K562 (cell line): ENCODE measurements around the gene NKX1-2. TPM values are rescaled to one million over a fixed set of nuclear protein-coding genes. Genes with fewer than 3 reads are reported as not detected.
A peak's percentile ranks its signal among the peaks of the same experiment; 100 is the strongest.

Experiments used
- ATAC-seq: fragments of 200-7000 bp; cut with Tn5 transposase; 3 replicates; pipeline ENCODE4 v1.9.1; 2020; ENCODE audit warnings: moderate library complexity
- BruUV-seq: library from RNA; stranded (reverse); fragments of 400-500 nt; replicated peaks from 2 replicates; lab custom pipeline; 2021; lab: Mats Ljungman, UMichigan
- CTCF ChIA-PET: fragments of 300-600 bp; formaldehyde crosslinking; extraction: SDS; loops from one replicate; lab custom pipeline; 2021; ENCODE audit warnings: low intra/inter-chr PET ratio; lab: Yijun Ruan, JAX
- POLR2A ChIA-PET: fragments of 300-600, 350-650 bp; sonication (Branson Sonifier 250); formaldehyde crosslinking; extraction: SDS; loops from one replicate; lab custom pipeline; 2021; ENCODE audit warnings: antibody characterized with exemption, inconsistent platforms; lab: Yijun Ruan, JAX
- DNase-seq, 4 experiments: peaks; one replicate each; pipeline versions ENCODE4 v3.0.0 to v3.0.0-alpha.2; 2011 to 2018; ENCODE audit warnings: low spot score in 3 of 4, mixed read lengths in 3 of 4; ENCODE audit errors: extremely low read depth in 1 of 4
- FAIRE-seq: peaks from 2 replicates; lab custom pipeline; 2011; peaks lifted over from hg19 to GRCh38; lab: Jason Lieb, UNC
- H2AFZ ChIP-seq: 2 replicates; pipeline ENCODE4 v1.6.0; 2011; ENCODE audit warnings: low read depth, low read length, control low read depth, inconsistent platforms
- H3K27ac ChIP-seq: fragments of 200-600 bp; 3 replicates; pipeline ENCODE4 v1.8.0; 2011; ENCODE audit warnings: low read depth, mild to moderate bottlenecking, control low read depth, inconsistent platforms, low read length, moderate library complexity, mixed read lengths; ENCODE audit errors: extremely low read depth
- H3K27me3 ChIP-seq, 2 experiments: fragments of 300-600 bp in 1 of 2; 2 replicates in 1 of 2; 3 replicates in 1 of 2; pipeline versions ENCODE4 v1.6.0 to v1.8.0; 2011; ENCODE audit warnings: inconsistent platforms in 2 of 2, low read length in 2 of 2, mild to moderate bottlenecking in 1 of 2, mixed read lengths in 1 of 2, moderate library complexity in 1 of 2; ENCODE audit not compliant: control insufficient read depth in 2 of 2, insufficient read depth in 2 of 2
- H3K36me3 ChIP-seq: fragments of 300-600 bp; 3 replicates; pipeline ENCODE4 v1.8.0; 2011; ENCODE audit warnings: mild to moderate bottlenecking, low read length, inconsistent platforms; ENCODE audit not compliant: control insufficient read depth, insufficient read depth
- H3K4me1 ChIP-seq, 2 experiments: fragments of 200-600 bp in 1 of 2; replicated peaks in 1 of 2; 2 replicates in 1 of 2; 3 replicates in 1 of 2; pipeline versions ENCODE4 v1.5.1 to v1.8.0; 2011; ENCODE audit warnings: inconsistent platforms in 2 of 2, low read length in 2 of 2, mild to moderate bottlenecking in 1 of 2, mixed read lengths in 1 of 2, moderate library complexity in 1 of 2; ENCODE audit not compliant: control insufficient read depth in 2 of 2, insufficient read depth in 2 of 2
- H3K4me2 ChIP-seq: 2 replicates; pipeline ENCODE4 v1.6.1; 2011; ENCODE audit warnings: low read length, control low read depth, inconsistent platforms, mixed read lengths; ENCODE audit not compliant: insufficient read depth
- H3K4me3 ChIP-seq: fragments of 200-600 bp; sonication (generic), shearing (Covaris generic); 2 replicates; pipeline ENCODE4 v1.5.1; 2016; ENCODE audit warnings: control low read depth, inconsistent platforms
- H3K79me2 ChIP-seq: fragments of 200-600 bp; 3 replicates; pipeline ENCODE4 v1.8.0; 2011; ENCODE audit warnings: low read length, inconsistent platforms; ENCODE audit not compliant: control insufficient read depth, insufficient read depth
- H3K9ac ChIP-seq, 2 experiments: 2 replicates each; pipeline versions ENCODE4 v1.6.0 to v1.6.1; 2011; ENCODE audit warnings: low read depth in 2 of 2, low read length in 2 of 2, control low read depth in 1 of 2, inconsistent platforms in 1 of 2, mild to moderate bottlenecking in 1 of 2, mixed read lengths in 1 of 2; ENCODE audit not compliant: insufficient read depth in 1 of 2
- H3K9me1 ChIP-seq: one replicate; pipeline ENCODE4 v1.6.0; 2011; ENCODE audit warnings: inconsistent platforms, mild to moderate bottlenecking, low read length, moderate library complexity; ENCODE audit not compliant: control insufficient read depth, insufficient read depth
- H3K9me3 ChIP-seq: replicated peaks from 2 replicates; pipeline ENCODE4 v1.5.1; 2011; ENCODE audit warnings: low read depth, low read length, inconsistent platforms; ENCODE audit not compliant: control insufficient read depth, insufficient read depth
- H4K20me1 ChIP-seq: replicated peaks from 2 replicates; pipeline ENCODE4 v1.6.1; 2011; ENCODE audit warnings: low read length, inconsistent platforms, mixed read lengths; ENCODE audit not compliant: control insufficient read depth, insufficient read depth
- ARID1B ChIP-seq: fragments of 450-650 bp; IDR thresholded peaks from 2 replicates; pipeline ENCODE4 v1.6.1; 2016; ENCODE audit warnings: antibody characterized with exemption, mild to moderate bottlenecking, inconsistent platforms
- CBFA2T3 ChIP-seq: fragments of 450-650 bp; IDR thresholded peaks from 2 replicates; pipeline ENCODE4 v1.6.1; 2017
- FOS ChIP-seq: IDR thresholded peaks from 3 replicates; pipeline ENCODE4 v1.6.1; 2011; ENCODE audit not compliant: insufficient read length; ENCODE audit errors: extremely low read depth
- ZNF24 ChIP-seq: fragments of 450-650 bp; IDR thresholded peaks from 2 replicates; pipeline ENCODE4 v1.6.1; 2016
- WGBS: fragments of 100-300 bp; shearing (Covaris generic); methylation state at CpG from one replicate; pipeline ENCODE4 v1.1.6; 2016; ENCODE audit warnings: low coverage, mixed read lengths; ENCODE audit not compliant: insufficient coverage; ENCODE audit errors: missing lambda C conversion rate; 5-methylcytosine and 5-hydroxymethylcytosine counted together
- in situ Hi-C: fragments of 300-500 bp; cut with MboI; formaldehyde crosslinking; loops from 4 replicates; pipeline ENCODE4 v1.15.0; 2018; ENCODE audit warnings: inconsistent platforms, mixed read lengths
- intact Hi-C: fragments of 100-400 bp; cut with micrococcal nuclease; formaldehyde crosslinking; loops from 2 replicates; pipeline ENCODE4 v1.14.2; 2022
- polyA plus RNA-seq, 8 experiments: library from polyadenylated mRNA; depleted of rRNA in 4 of 8; stranded (reverse) in 5 of 8; unstranded in 3 of 8; fragments of >200 nt; fragmentation: Nextera tagmentation in 2 of 8; fragmentation: Illumina TruSeq in 1 of 8; extraction: Ambion mirVana in 2 of 8; extraction: Trizol in 1 of 8; gene quantifications; 2 replicates each; pipeline versions ENCODE4 v1.2.1 to v1.2.3, GENCODE V29; 2011 to 2014; ENCODE audit warnings: inconsistent platforms in 1 of 8, missing spikeins in 1 of 8
- total RNA-seq, 7 experiments: library from RNA; depleted of rRNA in 6 of 7; stranded (reverse); fragments of >200 nt in 6 of 7; fragmentation: Illumina TruSeq in 2 of 7; extraction: Trizol in 2 of 7; gene quantifications; 2 replicates each; pipeline versions ENCODE4 v1.2.1 to v1.2.3, GENCODE V29; 2011 to 2021; ENCODE audit warnings: low replicate concordance in 1 of 7
- TF ChIP-seq, protein P1 (sequence below): IDR thresholded peaks from 2 replicates; pipeline ENCODE4 v1.6.1; 2016; ENCODE audit warnings: missing genetic modification characterization, missing compliant biosample characterization
- TF ChIP-seq, protein P2 (sequence below): fragments of 450-650 bp; IDR thresholded peaks from 2 replicates; pipeline ENCODE4 v1.7.1; 2018; ENCODE audit warnings: mild to moderate bottlenecking, low read depth; ENCODE audit not compliant: partially characterized antibody
- TF ChIP-seq, protein P3 (sequence below): fragments of 450-650 bp; IDR thresholded peaks from one replicate; pipeline ENCODE4 v1.6.1; 2018; ENCODE audit warnings: mild to moderate bottlenecking, moderate library complexity; ENCODE audit not compliant: partially characterized antibody

NKX1-2 gene
- total and polyA plus RNA-seq, 9 of the 15 experiments (the other 6 are each of a cell fraction or from before 2014, with no cell fraction given), result not detected

DNA sequence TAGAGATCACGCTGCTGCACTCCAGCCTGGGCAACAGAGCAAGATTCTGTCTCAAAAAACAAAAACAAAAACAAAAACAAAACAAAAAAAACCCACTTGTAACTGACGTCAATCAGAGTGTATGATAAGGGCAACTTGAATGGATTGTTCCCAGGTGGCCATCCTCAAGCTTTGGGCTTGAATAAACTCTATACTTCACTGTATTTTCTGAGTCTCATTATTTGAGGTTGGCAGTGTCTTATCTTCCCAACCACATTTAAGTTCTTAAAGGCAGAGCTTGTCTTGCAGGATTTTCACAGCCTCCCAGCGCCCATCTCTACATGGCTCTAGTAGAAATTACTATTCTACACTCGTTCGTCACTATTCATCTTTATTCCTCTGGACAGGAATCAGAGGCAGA lies 26.0 kb downstream of the NKX1-2 start (continued):
- TF ChIP-seq, protein P1, sequence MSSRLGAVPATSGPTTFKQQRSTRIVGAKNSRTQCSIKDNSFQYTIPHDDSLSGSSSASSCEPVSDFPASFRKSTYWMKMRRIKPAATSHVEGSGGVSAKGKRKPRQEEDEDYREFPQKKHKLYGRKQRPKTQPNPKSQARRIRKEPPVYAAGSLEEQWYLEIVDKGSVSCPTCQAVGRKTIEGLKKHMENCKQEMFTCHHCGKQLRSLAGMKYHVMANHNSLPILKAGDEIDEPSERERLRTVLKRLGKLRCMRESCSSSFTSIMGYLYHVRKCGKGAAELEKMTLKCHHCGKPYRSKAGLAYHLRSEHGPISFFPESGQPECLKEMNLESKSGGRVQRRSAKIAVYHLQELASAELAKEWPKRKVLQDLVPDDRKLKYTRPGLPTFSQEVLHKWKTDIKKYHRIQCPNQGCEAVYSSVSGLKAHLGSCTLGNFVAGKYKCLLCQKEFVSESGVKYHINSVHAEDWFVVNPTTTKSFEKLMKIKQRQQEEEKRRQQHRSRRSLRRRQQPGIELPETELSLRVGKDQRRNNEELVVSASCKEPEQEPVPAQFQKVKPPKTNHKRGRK (tag), result no peak
- TF ChIP-seq ARID1B (peak; percentile 76), CBFA2T3 (peak; percentile 78)

DNA sequence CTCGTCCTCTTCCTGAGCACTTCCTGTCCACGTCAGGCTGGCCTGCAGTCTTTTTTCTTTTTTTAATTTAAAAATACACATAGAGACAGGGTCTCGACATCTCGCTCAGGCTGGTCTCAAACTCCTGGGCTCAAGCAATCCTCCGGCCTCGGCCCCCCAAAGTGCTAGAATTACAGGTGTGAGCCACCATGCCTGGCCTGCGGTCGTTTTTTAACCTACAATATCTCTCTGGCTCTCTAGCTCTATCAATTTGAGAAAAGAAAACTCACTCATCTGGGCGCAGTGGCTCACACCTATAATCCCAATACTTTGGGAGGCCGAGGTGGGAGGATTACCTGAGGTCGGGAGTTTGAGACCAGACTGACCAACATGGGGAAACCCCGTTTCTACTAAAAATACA lies 27.1 kb downstream of the NKX1-2 start:
- no peak overlapping the region for H2AFZ ChIP-seq
- H3K4me1 ChIP-seq, result peaks cover 34 to 48% of the 10 kb centered on the region in 2 experiments
- no peaks in the 10 kb centered on the region for H3K27me3 ChIP-seq
- TF ChIP-seq ZNF24 (no peak), FOS (no peak)
- TF ChIP-seq, protein P2, sequence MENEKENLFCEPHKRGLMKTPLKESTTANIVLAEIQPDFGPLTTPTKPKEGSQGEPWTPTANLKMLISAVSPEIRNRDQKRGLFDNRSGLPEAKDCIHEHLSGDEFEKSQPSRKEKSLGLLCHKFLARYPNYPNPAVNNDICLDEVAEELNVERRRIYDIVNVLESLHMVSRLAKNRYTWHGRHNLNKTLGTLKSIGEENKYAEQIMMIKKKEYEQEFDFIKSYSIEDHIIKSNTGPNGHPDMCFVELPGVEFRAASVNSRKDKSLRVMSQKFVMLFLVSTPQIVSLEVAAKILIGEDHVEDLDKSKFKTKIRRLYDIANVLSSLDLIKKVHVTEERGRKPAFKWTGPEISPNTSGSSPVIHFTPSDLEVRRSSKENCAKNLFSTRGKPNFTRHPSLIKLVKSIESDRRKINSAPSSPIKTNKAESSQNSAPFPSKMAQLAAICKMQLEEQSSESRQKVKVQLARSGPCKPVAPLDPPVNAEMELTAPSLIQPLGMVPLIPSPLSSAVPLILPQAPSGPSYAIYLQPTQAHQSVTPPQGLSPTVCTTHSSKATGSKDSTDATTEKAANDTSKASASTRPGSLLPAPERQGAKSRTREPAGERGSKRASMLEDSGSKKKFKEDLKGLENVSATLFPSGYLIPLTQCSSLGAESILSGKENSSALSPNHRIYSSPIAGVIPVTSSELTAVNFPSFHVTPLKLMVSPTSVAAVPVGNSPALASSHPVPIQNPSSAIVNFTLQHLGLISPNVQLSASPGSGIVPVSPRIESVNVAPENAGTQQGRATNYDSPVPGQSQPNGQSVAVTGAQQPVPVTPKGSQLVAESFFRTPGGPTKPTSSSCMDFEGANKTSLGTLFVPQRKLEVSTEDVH, result no peak
- TF ChIP-seq, protein P3, sequence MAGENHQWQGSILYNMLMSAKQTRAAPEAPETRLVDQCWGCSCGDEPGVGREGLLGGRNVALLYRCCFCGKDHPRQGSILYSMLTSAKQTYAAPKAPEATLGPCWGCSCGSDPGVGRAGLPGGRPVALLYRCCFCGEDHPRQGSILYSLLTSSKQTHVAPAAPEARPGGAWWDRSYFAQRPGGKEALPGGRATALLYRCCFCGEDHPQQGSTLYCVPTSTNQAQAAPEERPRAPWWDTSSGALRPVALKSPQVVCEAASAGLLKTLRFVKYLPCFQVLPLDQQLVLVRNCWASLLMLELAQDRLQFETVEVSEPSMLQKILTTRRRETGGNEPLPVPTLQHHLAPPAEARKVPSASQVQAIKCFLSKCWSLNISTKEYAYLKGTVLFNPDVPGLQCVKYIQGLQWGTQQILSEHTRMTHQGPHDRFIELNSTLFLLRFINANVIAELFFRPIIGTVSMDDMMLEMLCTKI, result no peak
- TF ChIP-seq, all 486 proteins: peak for 0
- H3K36me3 ChIP-seq, result no peaks in the 10 kb centered on the region
- ChIA-PET POLR2A (interaction anchor here (0.6 kb wide), 1 partner anchor 32 kb away, joined by 3 read pairs; no protein-coding TSS in a partner anchor), CTCF (no interaction called here)
- in situ Hi-C loops, result no loop called here
- peaks cover 10% of the 10 kb centered on the region for H3K79me2 ChIP-seq
- BruUV-seq, result no TSS peak
- H4K20me1 ChIP-seq, result 0 out of 2 replicates have a peak, but pooled peaks cover 2% of the 10 kb centered on the region
- no peak overlapping the region for H3K4me3 ChIP-seq
- intact Hi-C loops, result loop anchor here (5.0 kb wide), 1 partner anchor 65 kb away; no protein-coding TSS in a partner anchor
- no peak for FAIRE-seq
- no peaks in the 10 kb centered on the region for H3K9me3 ChIP-seq
- WGBS, result 90% methylated on average over 7 of the region's 12 CpGs
- H3K4me2 ChIP-seq, result no peak overlapping the region
- DNase-seq, result no peak
- ATAC-seq, result no peak
- 0 out of 4 replicates have a peak overlapping the region, but pooled peaks of 1 of the 2 experiments have one; percentile 74 for H3K9ac ChIP-seq
- H3K27ac ChIP-seq, result no peak overlapping the region
- H3K9me1 ChIP-seq, result no peaks in the 10 kb centered on the region
